CD4-positive, alpha-beta T cell (primary cell): ENCODE data around the gene TAOK3. TPM values are rescaled to one million over a fixed set of nuclear protein-coding genes. Genes with fewer than 3 reads are reported as not detected.
A peak's percentile ranks its signal among the peaks of the same experiment; 100 is the strongest.

Source experiments
- ATAC-seq: fragments of 200-7000 bp; cut with Tn5 transposase; one replicate; pipeline ENCODE4 v1.10.0; 2022; ENCODE audit warnings: mild to moderate bottlenecking; ENCODE audit not compliant: poor library complexity
- CTCF ChIA-PET: fragments of 350-600 bp; sonication (Branson Sonifier 250); formaldehyde crosslinking; loops from one replicate; lab custom pipeline; 2021; ENCODE audit warnings: antibody characterized with exemption, inconsistent platforms; lab: Charles Lee
- POLR2A ChIA-PET: fragments of 350-600 bp; sonication (Branson Sonifier 250); formaldehyde crosslinking; loops from one replicate; lab custom pipeline; 2021; ENCODE audit warnings: antibody characterized with exemption, inconsistent platforms; lab: Charles Lee
- DNase-seq, 14 experiments: peaks; one replicate each; pipeline ENCODE4 v3.0.0-alpha.2; 2013 to 2020; ENCODE audit warnings: mixed read lengths in 2 of 14
- H3K27ac ChIP-seq, 2 donors: one replicate each; pipeline versions ENCODE4 v1.5.1 to v1.7.0; 2013; ENCODE audit warnings: low read length in 2 of 2, low read depth in 1 of 2, mild to moderate bottlenecking in 1 of 2
- H3K27me3 ChIP-seq, 2 experiments: 1 replicate in 1 of 2; 2 replicates in 1 of 2; pipeline versions ENCODE4 v1.6.1 to v1.7.0; 2013; ENCODE audit warnings: low read length in 2 of 2, control low read depth in 1 of 2, mild to moderate bottlenecking in 1 of 2, moderate library complexity in 1 of 2; ENCODE audit not compliant: insufficient read depth in 2 of 2, control insufficient read depth in 1 of 2
- H3K36me3 ChIP-seq: one replicate; pipeline ENCODE4 v1.6.1; 2013; ENCODE audit warnings: low read length, control low read depth; ENCODE audit not compliant: insufficient read depth
- H3K4me1 ChIP-seq: one replicate; pipeline ENCODE4 v1.6.1; 2013; ENCODE audit warnings: low read length, control low read depth; ENCODE audit not compliant: insufficient read depth
- H3K4me3 ChIP-seq: one replicate; pipeline ENCODE4 v1.5.1; 2013; ENCODE audit warnings: mild to moderate bottlenecking, low read length, moderate library complexity
- H3K9me3 ChIP-seq, 2 experiments: 1 replicate in 1 of 2; 2 replicates in 1 of 2; pipeline versions ENCODE4 v1.6.1 to v1.7.0; 2013; ENCODE audit warnings: low read length in 2 of 2, mild to moderate bottlenecking in 2 of 2, control low read depth in 1 of 2, moderate library complexity in 1 of 2; ENCODE audit not compliant: control insufficient read depth in 1 of 2, insufficient read depth in 1 of 2
- H3K27ac Mint-ChIP-seq: one replicate; pipeline ENCODE4 v1.8.0; 2020; ENCODE audit warnings: mixed read lengths
- H3K27me3 Mint-ChIP-seq: one replicate; pipeline ENCODE4 v1.8.0; 2021; ENCODE audit warnings: mixed read lengths
- H3K36me3 Mint-ChIP-seq: one replicate; pipeline ENCODE4 v1.8.0; 2021; ENCODE audit warnings: low read depth, mixed read lengths
- H3K4me1 Mint-ChIP-seq: one replicate; pipeline ENCODE4 v1.8.0; 2021; ENCODE audit warnings: low read depth, mixed read lengths
- H3K4me3 Mint-ChIP-seq: one replicate; pipeline ENCODE4 v1.8.0; 2020; ENCODE audit warnings: mild to moderate bottlenecking, mixed read lengths
- H3K9me3 Mint-ChIP-seq: one replicate; pipeline ENCODE4 v1.8.0; 2020; ENCODE audit warnings: mixed read lengths
- intact Hi-C, 2 experiments: fragments of 100-400 bp; cut with DNase I in 1 of 2; cut with micrococcal nuclease in 1 of 2; formaldehyde crosslinking; loops; one replicate each; pipeline versions ENCODE4 v1.15.1 to v1.9.0; 2023 to 2025; cut with DNase I, micrococcal nuclease
- total RNA-seq, 174 experiments: library from RNA in 2 of 174; stranded (reverse) in 2 of 174; gene quantifications; one replicate each; pipeline ENCODE4 v1.2.3 and lab custom pipeline; 2021 to 2026
- TF ChIP-seq, protein P1 (sequence below): fragments of 200-600 bp; IDR thresholded peaks from one replicate; pipeline ENCODE4 v1.8.0; 2022; ENCODE audit warnings: antibody characterized with exemption, mild to moderate bottlenecking

The TAOK3 gene
- total RNA-seq, 2 experiments from 2014 or later = 53.5 to 56.6 TPM

DNA sequence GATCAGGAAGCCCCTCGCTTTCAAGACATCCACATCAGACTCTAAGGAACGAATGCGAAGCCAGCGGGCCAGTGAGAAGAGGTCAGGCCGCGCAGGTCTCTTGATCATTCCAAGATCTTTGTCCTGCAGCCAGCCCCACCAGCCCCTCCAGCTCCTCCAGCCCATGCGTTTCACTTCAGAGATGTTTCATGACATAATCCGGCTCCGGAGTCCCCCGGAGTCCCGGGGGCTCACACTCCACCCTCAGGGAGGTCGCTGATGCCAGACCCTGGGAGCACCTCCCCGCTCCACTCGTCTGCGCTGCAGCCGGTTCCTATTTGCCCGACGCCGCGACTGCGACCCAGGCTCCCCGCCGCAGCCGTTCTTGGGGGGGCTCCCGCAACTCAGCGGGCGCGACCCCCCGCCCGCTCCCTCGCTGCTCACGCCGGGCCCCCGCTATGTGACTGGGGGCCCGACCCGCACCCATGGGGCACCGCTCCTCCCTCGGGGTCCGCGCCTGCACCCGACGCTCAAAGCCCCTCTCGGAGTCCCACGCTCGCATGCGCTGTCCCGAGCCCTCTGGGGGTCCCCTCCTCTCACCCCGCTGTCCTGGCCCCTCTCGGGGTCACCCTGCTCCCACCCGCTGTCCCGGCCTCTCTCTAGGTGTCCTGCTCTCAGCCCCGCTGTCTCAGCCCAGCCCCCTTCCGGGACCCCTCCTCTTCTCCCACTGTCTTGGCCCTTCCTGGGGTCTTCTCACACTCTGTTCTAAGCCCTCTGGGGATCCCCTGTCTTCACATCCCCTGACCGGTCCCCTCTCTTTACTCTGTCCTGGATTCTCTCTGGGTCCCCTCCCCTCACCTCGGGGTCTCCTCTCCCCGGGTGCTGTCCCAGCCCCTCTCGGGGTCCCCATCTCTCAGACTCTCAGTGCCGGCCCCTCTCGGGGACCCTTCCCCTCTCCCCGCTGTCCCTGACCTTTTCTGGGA, 1.1 kb downstream of the TAOK3 start:
- H3K9me3 ChIP-seq = no peaks in the 10 kb centered on the region
- Mint-ChIP-seq H3K27me3 (no peaks in the 10 kb centered on the region), H3K9me3 (no peaks in the 10 kb centered on the region), H3K27ac (peak overlapping the region; percentile 100), H3K4me3 (peak overlapping the region; percentile 100), H3K4me1 (peaks cover 51% of the 10 kb centered on the region), H3K36me3 (peaks cover 6% of the 10 kb centered on the region)
- TF ChIP-seq, protein P1, sequence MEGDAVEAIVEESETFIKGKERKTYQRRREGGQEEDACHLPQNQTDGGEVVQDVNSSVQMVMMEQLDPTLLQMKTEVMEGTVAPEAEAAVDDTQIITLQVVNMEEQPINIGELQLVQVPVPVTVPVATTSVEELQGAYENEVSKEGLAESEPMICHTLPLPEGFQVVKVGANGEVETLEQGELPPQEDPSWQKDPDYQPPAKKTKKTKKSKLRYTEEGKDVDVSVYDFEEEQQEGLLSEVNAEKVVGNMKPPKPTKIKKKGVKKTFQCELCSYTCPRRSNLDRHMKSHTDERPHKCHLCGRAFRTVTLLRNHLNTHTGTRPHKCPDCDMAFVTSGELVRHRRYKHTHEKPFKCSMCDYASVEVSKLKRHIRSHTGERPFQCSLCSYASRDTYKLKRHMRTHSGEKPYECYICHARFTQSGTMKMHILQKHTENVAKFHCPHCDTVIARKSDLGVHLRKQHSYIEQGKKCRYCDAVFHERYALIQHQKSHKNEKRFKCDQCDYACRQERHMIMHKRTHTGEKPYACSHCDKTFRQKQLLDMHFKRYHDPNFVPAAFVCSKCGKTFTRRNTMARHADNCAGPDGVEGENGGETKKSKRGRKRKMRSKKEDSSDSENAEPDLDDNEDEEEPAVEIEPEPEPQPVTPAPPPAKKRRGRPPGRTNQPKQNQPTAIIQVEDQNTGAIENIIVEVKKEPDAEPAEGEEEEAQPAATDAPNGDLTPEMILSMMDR = no peak
- intact Hi-C loops = loop anchor here (5.0 to 10.0 kb wide), 6 partner anchors 67 to 1634 kb away; partner anchors contain the start of genes PEBP1 (in 1 of the 2), PRKAB1 (in 1 of the 2), RNFT2 (in 1 of the 2) and SPRING1 (in 1 of the 2)
- H3K4me3 ChIP-seq = peak overlapping the region; percentile 86
- H3K36me3 ChIP-seq = no peaks in the 10 kb centered on the region
- H3K4me1 ChIP-seq = peaks cover 38% of the 10 kb centered on the region
- DNase-seq (peak in 6 of 14 experiments; percentile 2 to 44 (median 28)), ATAC-seq (no peak)
- no peak overlapping the region for H3K27ac ChIP-seq
- CTCF ChIA-PET = no interaction called here
- POLR2A ChIA-PET = interaction anchor here (1.0 to 1.2 kb wide), 2 partner anchors 12 to 236 kb away, joined by 4 to 8 read pairs; partner anchors contain the start of gene PEBP1
- H3K27me3 ChIP-seq = no peaks in the 10 kb centered on the region

- TF ChIP-seq, protein P1 = no peak
- peaks cover 32% of the 10 kb centered on the region for H3K4me1 ChIP-seq
- no peaks in the 10 kb centered on the region for H3K36me3 ChIP-seq
- peak overlapping the region; percentile 86 for H3K4me3 ChIP-seq
- Mint-ChIP-seq H3K4me3 (peak overlapping the region; percentile 100), H3K36me3 (no peaks in the 10 kb centered on the region), H3K4me1 (peaks cover 43% of the 10 kb centered on the region), H3K9me3 (no peaks in the 10 kb centered on the region), H3K27me3 (no peaks in the 10 kb centered on the region), H3K27ac (no peak overlapping the region)
- H3K9me3 ChIP-seq = no peaks in the 10 kb centered on the region
- POLR2A ChIA-PET = interaction anchor here (1.0 to 1.2 kb wide), 2 partner anchors 11 to 235 kb away, joined by 4 to 8 read pairs; partner anchors contain the start of gene PEBP1
- no peaks in the 10 kb centered on the region for H3K27me3 ChIP-seq
- intact Hi-C loops = loop anchor here (5.0 to 10.0 kb wide), 6 partner anchors 66 to 1633 kb away; partner anchors contain the start of genes PEBP1 (in 1 of the 2), PRKAB1 (in 1 of the 2), RNFT2 (in 1 of the 2) and SPRING1 (in 1 of the 2)
- ATAC-seq = no peak
- DNase-seq = no peak
- CTCF ChIA-PET = no interaction called here
- no peak overlapping the region for H3K27ac ChIP-seq
Measured at GRCh38 chr12:118370601-118371000, 2.1 kb downstream of the TAOK3 start.

GRCh38 chr12:118368821-118369220, 3.9 kb downstream of the TAOK3 start:
- peaks cover 25% of the 10 kb centered on the region for H3K4me1 ChIP-seq
- H3K4me1 Mint-ChIP-seq = peaks cover 29% of the 10 kb centered on the region

More at GRCh38 chr12:118368821-118369220, 3.9 kb downstream of the TAOK3 start:
- no peak for DNase-seq
- POLR2A ChIA-PET = no interaction called here
- H3K4me3 ChIP-seq = no peak overlapping the region
- Mint-ChIP-seq H3K36me3 (no peaks in the 10 kb centered on the region), H3K27ac (no peak overlapping the region), H3K4me3 (no peak overlapping the region), H3K27me3 (no peaks in the 10 kb centered on the region), H3K9me3 (no peaks in the 10 kb centered on the region)
- no peaks in the 10 kb centered on the region for H3K9me3 ChIP-seq
- no peaks in the 10 kb centered on the region for H3K27me3 ChIP-seq
- H3K36me3 ChIP-seq = peaks cover 2% of the 10 kb centered on the region
- no peak for ATAC-seq
- TF ChIP-seq, protein P1 = no peak
- CTCF ChIA-PET = interaction anchor here (1.1 kb wide), 1 partner anchor 12 kb away, joined by 3 read pairs; no protein-coding TSS in a partner anchor
- H3K27ac ChIP-seq = no peak overlapping the region
- intact Hi-C loops = no loop called here
